Measurements from ENCODE around the gene CCDC13. TPM values are rescaled to one million over a fixed set of nuclear protein-coding genes. Genes with fewer than 3 reads are reported as not detected.
"Not testable (repeated sequence)": the region's sequence is repeated elsewhere in the genome, so short reads cannot be mapped to it uniquely, and the experiment has no call there.

CCDC13 gene
- total and polyA plus RNA-seq, 2 experiments from 2014 or later: 0.22 to 1.1 TPM

DNA sequence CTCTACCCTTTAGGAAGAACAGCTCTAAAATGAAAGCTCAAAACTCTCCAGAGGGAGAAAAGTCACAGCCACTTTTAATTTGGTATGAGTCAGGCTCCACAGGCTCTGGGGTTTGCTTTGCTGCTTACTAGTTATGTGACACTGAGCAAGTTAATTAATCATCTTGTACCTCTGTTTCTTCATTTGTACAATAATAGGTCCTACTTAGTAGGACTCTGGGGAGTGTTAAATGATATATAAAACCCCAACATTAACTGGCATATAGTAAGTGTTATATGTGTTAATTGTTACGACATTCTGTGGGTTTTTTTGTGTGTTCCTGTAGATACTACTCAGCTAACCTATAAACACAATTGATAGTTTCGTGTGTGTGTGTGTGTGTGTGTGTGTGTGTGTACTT is 42.8 kb upstream of the CCDC13 start:
- 81 to 97% methylated on average over 2 of the region's 2 CpGs for WGBS, 2 experiments (ENCODE audit: low coverage in 1 of 2, low lambda C conversion rate in 2 of 2, missing lambda C conversion rate in 2 of 2)
- H3K9me2 ChIP-seq (ENCODE audit: insufficient read depth): no peaks in the 10 kb centered on the region
- 0 out of 2 replicates have a peak, but pooled peaks cover 4% of the 10 kb centered on the region for H3F3A ChIP-seq (ENCODE audit: insufficient read depth)
- H3K9me3 ChIP-seq (ENCODE audit: low read depth): no peaks in the 10 kb centered on the region
- no peaks in the 10 kb centered on the region for H4K20me1 ChIP-seq (ENCODE audit: insufficient read depth)
- no peak overlapping the region for H3K4me3 ChIP-seq
- H3K9ac ChIP-seq: no peak overlapping the region
- no peaks in the 10 kb centered on the region for H3K36me3 ChIP-seq (ENCODE audit: low read depth)
- no peak for TF ChIP-seq EZH2 (IDR thresholded peaks at IDR 0.05; ENCODE audit: insufficient read depth, poor library complexity, severe bottlenecking)
- no peak for TF ChIP-seq EZH2phosphoT487 (IDR thresholded peaks at IDR 0.05; ENCODE audit: insufficient read depth, low read depth)
- DNase-seq: peak; percentile 20
- H3K79me2 ChIP-seq (ENCODE audit: insufficient read depth): no peaks in the 10 kb centered on the region
- H3K27me3 ChIP-seq (replicated peaks; ENCODE audit: insufficient read depth): peaks cover 6% of the 10 kb centered on the region
- H3K4me2 ChIP-seq (ENCODE audit: unreplicated experiment): no peak overlapping the region
- in situ Hi-C loops (cut with MboI): no loop called here
- H3K27ac ChIP-seq: no peak overlapping the region
- H2AFZ ChIP-seq: no peak overlapping the region
- peaks cover 3% of the 10 kb centered on the region; the same call in 1 of the 2 replicates for H3K4me1 ChIP-seq (ENCODE audit: insufficient read depth)

DNA sequence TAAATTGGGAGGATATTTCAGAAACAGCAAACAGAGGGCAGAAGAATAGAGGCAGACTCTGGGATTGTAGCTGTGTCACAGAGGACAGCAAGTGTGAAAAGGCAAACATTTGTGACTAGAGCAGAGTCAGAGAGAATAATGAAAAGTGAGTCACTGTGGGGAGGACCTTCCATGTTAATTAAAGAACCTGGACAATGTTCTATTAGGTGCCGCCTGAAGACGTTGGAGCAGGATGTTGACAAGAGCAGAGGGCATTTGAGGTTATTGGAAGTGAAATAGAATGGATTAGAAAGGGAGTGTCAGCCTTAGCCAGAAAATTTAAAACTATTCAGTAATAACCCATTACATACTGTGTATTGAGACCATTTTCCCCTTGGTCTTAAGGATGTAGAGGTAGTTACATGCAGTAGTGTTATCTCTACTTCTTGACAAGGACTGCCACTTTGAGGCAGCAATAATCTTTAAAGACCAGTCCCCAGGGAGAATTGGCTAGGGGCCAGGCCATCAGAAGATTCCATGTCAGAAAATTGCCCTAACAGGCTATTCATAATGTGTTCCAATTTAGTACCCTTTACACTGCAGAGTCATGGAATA is 42.0 kb upstream of the CCDC13 start:
- Histone ChIP-seq H3K9me2 (ENCODE audit: insufficient read depth) (no peaks in the 10 kb centered on the region), H3K4me2 (ENCODE audit: unreplicated experiment) (no peak overlapping the region), H2AFZ (no peak overlapping the region), H3K27me3 (replicated peaks; ENCODE audit: insufficient read depth) (peaks cover 6% of the 10 kb centered on the region), H3F3A (ENCODE audit: insufficient read depth) (0 out of 2 replicates have a peak, but pooled peaks cover 2% of the 10 kb centered on the region), H3K4me3 (no peak overlapping the region), H3K36me3 (ENCODE audit: low read depth) (no peaks in the 10 kb centered on the region), H3K4me1 (ENCODE audit: insufficient read depth) (peaks cover 3% of the 10 kb centered on the region; the same call in 1 of the 2 replicates), H3K27ac (no peak overlapping the region), H4K20me1 (ENCODE audit: insufficient read depth) (no peaks in the 10 kb centered on the region), H3K9me3 (ENCODE audit: low read depth) (no peaks in the 10 kb centered on the region), H3K79me2 (ENCODE audit: insufficient read depth) (no peaks in the 10 kb centered on the region), H3K9ac (no peak overlapping the region)
- 5 to 13% methylated on average over 2 of the region's 2 CpGs for WGBS, 2 experiments (ENCODE audit: low coverage in 1 of 2, low lambda C conversion rate in 2 of 2, missing lambda C conversion rate in 2 of 2)
- TF ChIP-seq EZH2 (IDR thresholded peaks at IDR 0.05; ENCODE audit: insufficient read depth, poor library complexity, severe bottlenecking): no peak
- TF ChIP-seq EZH2phosphoT487 (IDR thresholded peaks at IDR 0.05; ENCODE audit: insufficient read depth, low read depth): no peak
- peak; percentile 12 for DNase-seq
- in situ Hi-C loops (cut with MboI): no loop called here

DNA sequence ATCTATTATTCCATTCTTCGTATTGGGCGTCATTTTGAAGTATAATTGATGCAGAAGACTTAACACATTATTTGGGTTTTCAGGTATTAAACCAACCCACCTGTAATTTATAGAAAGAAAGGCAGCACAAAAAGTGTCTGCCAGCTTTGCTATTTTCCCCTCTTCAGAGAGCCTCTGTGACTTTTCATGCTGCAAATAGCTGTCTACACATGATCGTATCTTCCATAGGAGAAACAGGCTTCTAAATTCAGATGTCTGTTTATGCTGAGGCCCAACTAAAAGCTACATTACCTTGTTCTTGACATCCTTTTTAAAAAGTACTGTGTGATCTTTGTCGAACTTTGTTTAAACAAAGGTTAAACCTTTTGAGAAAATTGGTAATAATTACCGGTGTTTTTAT is 41.2 kb upstream of the CCDC13 start:
- in situ Hi-C loops (cut with MboI): no loop called here
- H3K9me3 ChIP-seq (ENCODE audit: low read depth): no peaks in the 10 kb centered on the region
- no peak for TF ChIP-seq EZH2phosphoT487 (IDR thresholded peaks at IDR 0.05; ENCODE audit: insufficient read depth, low read depth)
- no peak for TF ChIP-seq EZH2 (IDR thresholded peaks at IDR 0.05; ENCODE audit: insufficient read depth, poor library complexity, severe bottlenecking)
- H3K79me2 ChIP-seq (ENCODE audit: insufficient read depth): no peaks in the 10 kb centered on the region
- peaks cover 3% of the 10 kb centered on the region; the same call in 1 of the 2 replicates for H3K4me1 ChIP-seq (ENCODE audit: insufficient read depth)
- H3K4me2 ChIP-seq (ENCODE audit: unreplicated experiment): no peak overlapping the region
- no peaks in the 10 kb centered on the region for H4K20me1 ChIP-seq (ENCODE audit: insufficient read depth)
- H3K9ac ChIP-seq: no peak overlapping the region
- H3K27me3 ChIP-seq (replicated peaks; ENCODE audit: insufficient read depth): peaks cover 6% of the 10 kb centered on the region
- no peak overlapping the region for H3K4me3 ChIP-seq
- no peaks in the 10 kb centered on the region for H3K9me2 ChIP-seq (ENCODE audit: insufficient read depth)
- 73 to 75% methylated on average over 5 of the region's 5 CpGs for WGBS, 2 experiments (ENCODE audit: low coverage in 1 of 2, low lambda C conversion rate in 2 of 2, missing lambda C conversion rate in 2 of 2)
- no peak for DNase-seq
- no peaks in the 10 kb centered on the region for H3F3A ChIP-seq (ENCODE audit: insufficient read depth)
- H2AFZ ChIP-seq: no peak overlapping the region
- H3K27ac ChIP-seq: no peak overlapping the region
- no peaks in the 10 kb centered on the region for H3K36me3 ChIP-seq (ENCODE audit: low read depth)

DNA sequence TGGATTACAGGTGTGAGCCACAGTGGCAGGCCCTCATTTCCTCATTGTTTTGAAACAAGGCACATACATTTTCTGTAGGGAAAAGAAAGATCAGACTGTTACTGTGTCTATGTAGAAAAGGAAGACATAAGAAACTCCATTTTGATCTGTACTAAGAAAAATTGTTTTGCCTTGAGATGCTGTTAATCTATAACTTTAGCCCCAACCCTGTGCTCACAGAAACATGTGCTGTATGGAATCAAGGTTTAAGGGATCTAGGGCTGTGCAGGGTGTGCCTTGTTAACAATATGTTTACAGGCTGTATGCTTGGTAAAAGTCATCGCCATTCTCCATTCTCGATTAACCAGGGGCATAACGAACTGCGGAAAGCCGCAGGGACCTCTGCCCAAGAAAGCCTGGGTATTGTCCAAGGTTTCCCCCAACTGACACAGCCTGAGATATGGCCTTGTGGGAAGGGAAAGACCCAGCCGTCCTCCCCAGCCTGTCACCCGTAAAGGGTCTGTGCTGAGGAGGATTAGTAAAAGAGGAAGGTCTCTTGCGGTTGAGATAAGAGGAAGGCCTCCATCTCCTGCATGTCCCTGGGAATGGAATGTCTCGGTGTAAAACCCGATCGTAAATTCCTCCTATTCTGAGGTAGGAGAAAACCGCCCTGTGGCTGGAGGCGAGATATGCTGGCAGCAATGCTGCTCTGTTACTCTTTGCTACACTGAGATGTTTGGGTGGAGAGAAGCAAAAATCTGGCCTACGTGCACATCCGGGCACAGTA is 38.2 kb upstream of the CCDC13 start:
- H3K9me2 ChIP-seq (ENCODE audit: insufficient read depth); H4K20me1 ChIP-seq (ENCODE audit: insufficient read depth); H3K27ac ChIP-seq; H3F3A ChIP-seq (ENCODE audit: insufficient read depth); H3K27me3 ChIP-seq (replicated peaks; ENCODE audit: insufficient read depth); H3K79me2 ChIP-seq (ENCODE audit: insufficient read depth); H3K9me3 ChIP-seq (ENCODE audit: low read depth); H2AFZ ChIP-seq; H3K4me3 ChIP-seq; H3K9ac ChIP-seq; in situ Hi-C loops (cut with MboI); H3K36me3 ChIP-seq (ENCODE audit: low read depth); H3K4me2 ChIP-seq (ENCODE audit: unreplicated experiment); H3K4me1 ChIP-seq (ENCODE audit: insufficient read depth); DNase-seq: not testable (repeated sequence)
- 84 to 85% methylated on average over 15 of the region's 15 CpGs for WGBS, 2 experiments (ENCODE audit: low coverage in 1 of 2, low lambda C conversion rate in 2 of 2, missing lambda C conversion rate in 2 of 2)

DNA sequence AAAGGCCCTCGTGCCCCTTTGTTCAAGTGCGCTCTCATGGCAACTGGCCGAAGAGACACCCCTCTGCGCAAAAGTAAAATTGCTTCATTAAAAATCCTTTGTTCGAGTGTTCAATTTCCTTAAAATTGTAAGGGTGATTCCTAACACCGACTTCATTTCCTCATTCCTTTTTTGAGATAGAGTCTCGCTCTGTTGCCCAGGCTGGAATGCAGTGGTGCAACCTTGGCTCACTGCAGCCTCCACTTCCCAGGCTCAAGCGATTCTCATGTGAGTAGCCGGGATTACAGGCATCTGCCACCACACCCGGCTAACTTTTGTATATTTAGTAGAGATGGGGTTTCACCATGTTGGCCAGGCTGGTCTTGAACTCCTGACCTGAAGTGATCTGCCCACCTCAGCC is 37.7 kb upstream of the CCDC13 start:
- H4K20me1 ChIP-seq (ENCODE audit: insufficient read depth); in situ Hi-C loops (cut with MboI); H3K4me1 ChIP-seq (ENCODE audit: insufficient read depth); H3K27ac ChIP-seq; H3K79me2 ChIP-seq (ENCODE audit: insufficient read depth); H3K4me2 ChIP-seq (ENCODE audit: unreplicated experiment); H3K27me3 ChIP-seq (replicated peaks; ENCODE audit: insufficient read depth); H3K9ac ChIP-seq; H3K4me3 ChIP-seq; H3K36me3 ChIP-seq (ENCODE audit: low read depth); DNase-seq; H2AFZ ChIP-seq; H3K9me2 ChIP-seq (ENCODE audit: insufficient read depth); H3F3A ChIP-seq (ENCODE audit: insufficient read depth); H3K9me3 ChIP-seq (ENCODE audit: low read depth): not testable (repeated sequence)
- 91% methylated on average over 10 of the region's 10 CpGs for WGBS, 2 experiments (ENCODE audit: low coverage in 1 of 2, low lambda C conversion rate in 2 of 2, missing lambda C conversion rate in 2 of 2)

Measured in GM23248 (cell line).